HG02840 (cell line): ENCODE results near the gene SENP8.

Experiments
- ATAC-seq: cut with Tn5 transposase; IDR thresholded peaks from one replicate; pipeline ENCODE4 v1.9.1; 2021; ENCODE audit warnings: mild to moderate bottlenecking, moderate library complexity, moderate number of reproducible peaks; ENCODE audit not compliant: unreplicated experiment, low FRiP score

Gene SENP8

DNA sequence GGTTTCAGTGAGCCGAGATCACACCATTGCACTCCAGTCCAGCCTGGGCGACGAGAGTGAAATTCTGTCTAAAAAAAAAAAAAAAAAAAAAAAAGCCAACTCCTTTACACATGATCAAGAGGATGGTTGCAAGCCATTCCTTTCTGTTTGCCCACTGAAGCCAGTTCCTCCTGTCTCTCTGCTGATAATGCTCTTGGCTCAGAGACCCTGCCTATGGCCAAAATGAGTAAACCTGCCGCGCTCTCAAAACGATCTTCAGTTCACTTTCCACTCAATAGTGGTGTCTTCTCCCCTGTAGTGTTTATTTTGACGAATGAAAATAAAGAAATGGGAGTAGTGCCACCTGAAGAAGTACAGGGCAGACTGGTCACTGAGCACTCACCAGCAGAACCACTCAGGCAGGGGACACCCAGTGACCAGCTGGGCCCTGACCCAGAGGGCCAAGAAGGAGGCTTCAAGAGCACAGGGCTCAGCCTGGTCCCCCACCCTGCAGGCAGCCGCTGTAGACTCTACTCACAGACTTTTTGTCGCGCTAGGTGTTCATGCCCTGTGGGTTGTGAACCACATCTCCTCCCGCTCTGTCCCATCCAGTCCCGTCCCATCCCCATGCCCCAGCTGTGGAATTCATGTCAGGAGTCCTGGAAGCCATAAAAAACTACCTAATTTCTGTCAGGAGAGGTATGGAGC, 55.8 kb downstream of the SENP8 start:
- ATAC-seq, result no peak

DNA sequence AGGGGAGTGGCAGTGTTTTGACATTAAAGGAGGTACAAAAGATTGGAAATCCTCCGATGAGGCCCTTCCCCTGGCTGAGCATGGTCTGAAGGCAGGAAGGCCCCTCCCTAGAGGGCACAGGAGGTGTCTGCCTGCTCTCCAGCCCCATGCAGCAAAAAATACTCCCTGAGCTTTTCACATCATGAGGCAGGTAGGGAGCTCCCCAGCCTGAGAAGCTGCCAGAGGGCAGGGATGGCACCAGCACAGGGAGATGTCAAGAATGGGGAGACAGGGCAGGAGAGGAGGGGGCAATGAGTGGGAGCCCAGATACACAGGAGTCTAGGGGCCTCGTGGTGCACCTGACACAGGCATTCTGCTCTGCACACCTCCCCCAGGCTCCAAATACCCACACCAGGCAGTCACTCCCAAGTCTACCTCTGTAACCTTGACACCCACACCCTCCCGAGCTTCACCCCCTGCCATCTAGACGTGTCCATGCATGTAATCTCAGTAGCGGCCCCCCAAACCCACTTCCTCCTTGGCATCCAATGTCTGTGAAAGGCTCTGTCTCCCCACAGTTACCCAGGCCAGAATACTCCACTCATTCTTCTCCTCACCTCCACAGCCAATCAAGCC, 56.5 kb downstream of the SENP8 start:
- no peak for ATAC-seq

DNA sequence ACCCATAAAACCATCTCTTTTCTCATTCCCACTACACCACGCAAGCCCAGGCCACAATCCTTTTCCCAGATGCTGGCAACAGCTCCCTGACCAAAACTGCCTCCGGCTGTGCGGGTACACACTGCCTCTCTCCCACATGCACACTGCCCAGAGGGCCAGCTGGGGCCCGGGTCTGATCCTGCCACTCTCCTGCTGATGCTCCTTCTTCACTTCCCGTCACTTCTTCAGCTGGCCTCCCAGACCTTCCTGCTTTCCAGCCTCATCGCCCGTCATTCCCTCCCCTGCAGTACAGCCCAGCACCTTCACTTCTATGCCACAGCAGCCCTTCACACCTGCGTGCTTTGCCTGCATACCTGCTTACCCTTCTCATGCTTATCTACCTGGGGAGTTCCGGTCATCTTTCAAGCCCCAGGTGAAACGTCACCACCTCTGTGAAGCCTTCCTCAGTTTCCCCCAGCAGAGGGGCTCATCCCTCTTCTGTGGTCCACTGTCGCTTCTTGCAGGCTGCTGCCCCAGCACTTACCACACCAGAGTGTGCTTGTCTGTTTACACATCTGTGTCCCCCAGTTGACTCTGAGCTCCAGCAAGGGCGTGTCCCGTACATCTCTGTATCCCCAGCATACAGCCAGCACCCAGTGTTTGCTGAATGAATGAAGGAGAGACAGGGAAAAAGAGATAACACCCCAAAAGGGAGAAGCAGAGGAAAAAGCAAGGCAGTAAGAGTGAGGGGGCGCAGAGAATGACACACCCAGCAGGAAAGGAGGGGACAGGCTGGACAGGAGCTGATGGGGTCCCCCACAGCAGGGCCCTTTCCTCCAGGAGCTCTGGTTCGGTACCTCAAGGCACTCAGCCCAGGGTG, 57.2 kb downstream of the SENP8 start:
- ATAC-seq, result no peak

DNA sequence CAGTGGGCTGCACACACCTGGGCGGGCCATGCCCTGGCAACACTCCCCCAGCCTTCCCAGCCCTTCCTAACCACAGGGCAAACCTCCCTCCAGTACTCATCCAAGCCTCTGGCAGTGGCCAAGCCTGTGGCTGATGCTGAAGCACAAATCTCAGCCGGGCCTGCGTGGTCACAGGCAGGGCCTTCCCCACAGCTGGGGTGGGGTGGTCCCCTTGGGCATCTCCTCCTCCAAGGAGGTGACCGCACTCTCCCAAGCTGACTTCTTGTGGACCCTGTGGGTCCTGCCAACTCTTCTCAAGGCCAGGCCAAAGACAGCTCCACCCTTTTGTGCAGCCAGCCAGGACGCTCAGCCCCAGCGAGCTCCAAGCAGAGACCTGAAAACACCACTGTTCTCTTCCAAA, 58.0 kb downstream of the SENP8 start:
- no peak for ATAC-seq

DNA sequence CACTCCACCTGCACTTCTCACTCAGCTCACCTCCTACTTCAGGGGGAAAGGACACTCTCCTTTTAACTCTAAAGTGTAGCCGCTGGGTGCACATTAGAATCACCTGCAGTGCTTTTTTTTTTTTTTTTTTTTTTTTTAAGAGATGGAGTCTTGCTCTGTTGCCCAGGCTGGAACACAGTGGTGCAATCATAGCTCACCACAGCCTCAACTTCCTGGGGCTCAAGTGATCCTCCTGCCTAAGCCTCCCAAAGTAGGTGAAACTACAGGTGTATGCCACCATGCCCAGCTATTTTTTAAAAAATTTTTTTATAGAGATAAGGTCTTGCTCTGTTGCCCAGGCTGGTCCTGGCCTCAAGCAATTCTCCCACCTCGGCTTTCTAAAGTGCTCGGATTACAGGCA, 58.5 kb downstream of the SENP8 start:
- ATAC-seq, result no peak

DNA sequence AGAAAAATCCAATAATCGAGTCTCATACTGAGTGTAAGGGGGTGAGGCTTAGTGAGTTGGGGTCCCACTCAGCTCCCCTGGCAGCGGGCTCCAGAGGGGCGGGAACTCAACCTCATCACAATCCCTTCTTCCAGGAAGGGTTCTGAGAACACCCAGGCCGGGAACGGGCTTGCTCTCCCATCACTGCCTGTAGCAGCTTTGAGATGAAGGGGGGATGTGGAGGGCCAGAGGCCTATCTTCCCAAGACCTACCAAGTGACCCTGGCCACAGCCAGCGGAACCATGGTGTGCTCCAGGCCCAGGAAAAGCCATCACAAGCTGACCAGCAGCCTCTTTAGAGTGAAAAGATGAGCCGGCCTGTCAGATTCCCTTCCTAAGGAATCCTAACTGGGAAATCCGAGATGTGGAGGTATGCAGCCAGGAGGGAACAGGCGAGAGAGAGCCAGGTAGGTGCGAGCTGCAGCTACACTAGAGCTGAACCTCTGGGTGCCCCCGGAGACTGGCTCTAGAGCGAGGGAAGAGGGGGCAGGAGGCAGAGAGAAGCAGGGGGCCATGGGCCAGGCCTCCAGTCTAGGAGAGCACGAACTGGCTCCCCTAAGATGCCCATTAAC, 60.9 kb downstream of the SENP8 start:
- ATAC-seq, result no peak

DNA sequence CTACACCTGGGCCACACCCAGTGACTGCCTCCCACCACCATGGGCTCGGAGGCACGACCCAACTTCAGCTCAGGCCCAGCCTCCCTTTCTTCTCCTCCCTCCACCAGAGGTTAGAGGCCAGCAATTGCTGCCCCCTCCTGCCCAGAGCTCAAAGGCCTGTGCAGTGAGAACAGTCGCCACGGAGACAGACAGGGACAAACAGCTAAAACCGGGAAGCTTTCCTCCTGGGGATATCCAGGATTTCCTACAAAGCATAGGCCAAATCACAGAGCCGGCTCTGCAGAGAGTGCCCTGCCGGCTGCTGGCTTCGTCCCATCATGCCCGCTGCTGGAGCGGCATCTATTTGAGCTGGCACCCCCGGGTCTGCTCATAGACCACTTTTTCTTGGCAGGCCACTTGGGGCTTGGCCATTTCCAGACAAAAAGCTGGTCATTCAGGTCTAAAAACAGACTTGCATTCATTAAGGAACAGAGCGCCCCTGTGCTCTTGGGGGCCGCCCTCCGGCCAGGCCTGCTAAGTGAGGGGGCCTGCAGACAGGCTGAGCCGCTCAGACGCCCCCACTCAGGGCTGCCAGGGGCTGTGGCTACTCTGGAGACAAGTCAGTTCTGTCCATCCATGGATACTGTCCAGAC, 61.9 kb downstream of the SENP8 start:
- no peak for ATAC-seq

DNA sequence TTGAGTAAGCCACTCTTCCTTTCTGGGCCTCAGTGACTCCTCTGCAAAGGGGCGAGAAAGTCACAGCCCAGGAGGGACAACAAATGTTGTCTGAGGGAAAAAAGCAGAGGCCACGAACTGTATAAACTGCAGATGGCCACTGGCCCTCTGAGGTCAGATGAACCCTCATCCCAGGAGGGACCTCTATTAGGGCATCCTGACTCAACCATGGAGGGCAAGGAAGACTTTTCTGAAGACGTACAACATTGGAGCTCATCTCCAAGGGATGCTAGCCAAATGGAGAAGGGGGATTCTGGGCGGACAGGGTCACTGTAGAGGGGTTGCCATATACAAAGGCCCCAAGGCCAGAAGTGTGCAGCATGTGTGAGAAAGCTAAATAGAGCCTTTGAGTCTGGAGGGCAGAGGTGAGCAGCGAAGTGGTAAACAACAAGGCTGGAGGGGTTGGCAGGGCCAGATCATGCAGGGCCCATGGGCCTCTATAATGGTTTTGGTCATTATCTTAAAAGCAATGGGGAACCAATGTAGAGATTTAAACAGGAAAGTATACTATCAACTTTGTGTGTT, 62.6 kb downstream of the SENP8 start:
- ATAC-seq, result no peak

DNA sequence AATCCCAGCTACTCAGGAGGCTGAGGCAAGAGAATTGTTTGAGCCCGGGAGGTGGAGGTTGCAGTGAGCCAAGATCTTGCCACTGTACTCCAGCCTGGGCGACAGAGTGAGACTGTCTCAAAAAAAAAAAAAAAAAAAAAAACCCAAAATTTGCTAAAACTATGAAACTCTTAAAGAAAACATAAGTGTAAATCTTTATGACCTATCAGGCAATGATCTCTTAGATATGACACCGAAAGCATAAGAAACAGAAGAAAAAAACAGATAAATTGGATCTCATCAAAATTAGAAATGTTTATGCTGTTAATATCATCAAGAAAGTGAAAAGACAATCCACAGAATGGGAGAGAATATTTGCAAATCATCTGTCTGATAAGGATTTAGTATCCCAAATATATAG, 64.0 kb downstream of the SENP8 start:
- no peak for ATAC-seq

DNA sequence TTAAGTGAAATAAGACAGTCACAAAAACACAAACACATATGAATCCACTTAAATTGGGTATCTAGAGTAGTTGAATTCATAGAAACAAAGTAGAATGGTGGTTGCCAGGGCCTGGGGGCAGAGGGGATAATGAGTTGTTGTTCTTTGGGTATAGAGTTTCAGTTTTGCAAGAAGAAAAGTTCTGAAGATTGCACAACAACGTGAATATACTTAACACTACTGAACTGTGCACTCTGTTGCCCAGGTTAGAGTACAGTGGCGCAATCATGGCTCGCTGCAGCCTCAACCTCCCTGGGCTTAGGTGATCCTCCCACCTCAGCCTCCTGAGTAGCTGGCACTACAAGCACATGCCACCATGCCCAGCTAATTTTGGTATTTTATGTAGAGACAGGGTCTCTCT, 64.5 kb downstream of the SENP8 start:
- ATAC-seq, result no peak

DNA sequence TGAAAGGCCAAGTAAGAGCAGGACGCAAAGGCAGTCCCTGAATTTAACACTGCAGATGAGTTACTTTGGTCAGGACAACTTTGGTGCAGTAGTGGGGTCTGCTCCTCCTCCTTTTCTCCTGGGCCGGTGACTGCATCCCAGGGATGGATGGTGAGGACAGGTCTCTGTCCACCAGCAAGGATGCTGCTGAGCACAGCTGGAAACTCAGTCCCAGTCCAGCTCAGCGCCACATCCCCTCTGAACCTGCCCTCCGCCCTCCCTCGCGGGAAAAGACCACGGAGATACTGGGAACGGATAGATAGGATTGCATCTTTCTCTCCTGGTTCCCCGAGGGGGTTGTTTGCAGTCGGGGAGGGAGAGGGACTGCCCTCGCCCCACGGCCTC, 65.6 kb downstream of the SENP8 start:
- no peak for ATAC-seq

DNA sequence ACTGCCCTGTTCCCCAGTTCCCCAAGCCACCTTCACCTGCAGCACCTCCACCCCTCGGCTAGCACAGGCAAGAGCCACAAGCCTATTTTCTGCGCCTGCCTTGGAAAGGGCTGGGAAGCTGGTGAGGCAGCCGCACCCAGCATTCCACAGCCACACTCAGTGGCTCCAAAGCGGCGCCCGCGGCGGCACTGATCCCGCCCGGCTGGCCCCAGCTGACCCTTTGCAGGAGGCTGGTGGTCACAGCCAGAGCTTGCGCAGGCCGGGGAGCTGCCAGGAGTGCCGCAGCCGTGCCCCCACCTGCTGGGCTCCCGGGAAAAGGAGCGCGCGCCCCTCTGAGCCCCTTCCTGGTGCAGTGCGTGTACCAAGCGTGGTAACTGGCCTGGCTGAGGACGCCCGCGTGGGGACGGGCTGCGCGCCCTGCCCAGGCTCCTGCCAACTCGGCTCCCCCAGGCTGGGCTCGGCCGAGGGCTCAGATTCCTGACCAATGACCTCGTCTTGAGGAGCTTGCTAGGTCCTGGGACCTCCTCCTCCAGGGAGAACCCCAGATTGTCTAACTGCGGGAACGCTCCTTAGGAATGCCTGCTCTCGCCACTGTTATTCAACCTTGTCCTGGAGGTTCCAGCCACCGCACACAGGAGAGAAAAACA, 66.1 kb downstream of the SENP8 start:
- no peak for ATAC-seq

DNA sequence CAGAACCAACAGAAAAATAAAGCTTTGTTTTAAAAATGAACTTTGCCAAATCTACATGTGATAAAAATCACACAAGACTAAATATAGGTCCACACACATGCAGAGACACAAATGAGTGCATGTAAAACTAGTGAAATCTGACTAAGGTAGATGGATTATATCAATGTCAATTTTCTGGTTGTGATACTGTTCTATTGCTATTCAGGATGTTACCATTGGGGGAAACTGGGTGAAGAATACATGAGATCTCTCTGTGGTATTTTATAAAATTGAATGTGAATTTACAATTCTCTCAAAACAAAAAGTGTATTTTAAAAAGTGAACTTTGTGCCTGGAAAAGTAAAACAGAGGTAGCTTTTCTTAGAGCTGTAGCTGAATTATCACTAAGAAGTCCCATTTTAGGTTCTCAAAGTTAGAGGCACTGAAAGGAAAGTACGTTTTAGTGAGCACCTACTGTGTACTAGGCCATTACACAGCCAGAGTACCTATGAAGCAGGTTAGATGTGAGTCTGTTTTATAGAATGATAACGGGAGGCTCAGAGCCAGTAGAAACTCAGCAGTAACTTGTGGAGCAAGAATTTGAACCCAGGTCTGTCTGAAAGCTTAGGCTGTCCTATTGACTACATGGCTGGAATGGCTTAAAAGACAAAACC, 71.2 kb downstream of the SENP8 start:
- ATAC-seq, result no peak

DNA sequence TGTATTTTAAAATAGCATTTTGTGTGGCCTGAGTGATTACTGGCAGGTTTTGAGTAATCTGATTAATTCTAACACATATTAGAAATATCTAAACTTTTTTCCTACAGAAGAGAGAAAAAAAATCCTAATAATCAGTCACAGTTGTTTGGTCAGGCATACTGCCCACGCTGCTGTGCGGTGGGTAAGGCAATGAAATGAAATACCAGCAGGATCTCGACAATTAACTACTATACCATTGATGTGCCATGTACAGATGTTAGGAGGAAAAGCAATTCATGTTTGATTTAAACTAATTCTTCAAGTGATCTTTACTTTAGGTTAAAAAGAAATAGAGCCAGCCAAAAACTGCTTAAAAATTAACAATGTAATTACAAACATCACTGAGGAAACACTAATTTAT, 74.2 kb downstream of the SENP8 start:
- no peak for ATAC-seq
